H54 (cell line): Measurements from ENCODE around the gene ACSM6.
A peak's percentile ranks its signal among the peaks of the same experiment; 100 is the strongest.
"Not testable (repeated sequence)": the region's sequence is repeated elsewhere in the genome, so short reads cannot be mapped to it uniquely, and the experiment has no call there.

Experiments used
- DNase-seq: peaks from one replicate; pipeline ENCODE4 v3.0.0; 2011; ENCODE audit warnings: low spot score, mixed read lengths; ENCODE audit not compliant: insufficient read length
- FAIRE-seq: peaks from 3 replicates; lab custom pipeline; 2011; peaks lifted over from hg19 to GRCh38; lab: Jason Lieb, UNC
- POLR2A ChIP-seq: IDR thresholded peaks from 2 replicates; pipeline ENCODE4 v1.6.1; 2011; ENCODE audit warnings: low read depth, mild to moderate bottlenecking, low read length

ACSM6 gene

DNA sequence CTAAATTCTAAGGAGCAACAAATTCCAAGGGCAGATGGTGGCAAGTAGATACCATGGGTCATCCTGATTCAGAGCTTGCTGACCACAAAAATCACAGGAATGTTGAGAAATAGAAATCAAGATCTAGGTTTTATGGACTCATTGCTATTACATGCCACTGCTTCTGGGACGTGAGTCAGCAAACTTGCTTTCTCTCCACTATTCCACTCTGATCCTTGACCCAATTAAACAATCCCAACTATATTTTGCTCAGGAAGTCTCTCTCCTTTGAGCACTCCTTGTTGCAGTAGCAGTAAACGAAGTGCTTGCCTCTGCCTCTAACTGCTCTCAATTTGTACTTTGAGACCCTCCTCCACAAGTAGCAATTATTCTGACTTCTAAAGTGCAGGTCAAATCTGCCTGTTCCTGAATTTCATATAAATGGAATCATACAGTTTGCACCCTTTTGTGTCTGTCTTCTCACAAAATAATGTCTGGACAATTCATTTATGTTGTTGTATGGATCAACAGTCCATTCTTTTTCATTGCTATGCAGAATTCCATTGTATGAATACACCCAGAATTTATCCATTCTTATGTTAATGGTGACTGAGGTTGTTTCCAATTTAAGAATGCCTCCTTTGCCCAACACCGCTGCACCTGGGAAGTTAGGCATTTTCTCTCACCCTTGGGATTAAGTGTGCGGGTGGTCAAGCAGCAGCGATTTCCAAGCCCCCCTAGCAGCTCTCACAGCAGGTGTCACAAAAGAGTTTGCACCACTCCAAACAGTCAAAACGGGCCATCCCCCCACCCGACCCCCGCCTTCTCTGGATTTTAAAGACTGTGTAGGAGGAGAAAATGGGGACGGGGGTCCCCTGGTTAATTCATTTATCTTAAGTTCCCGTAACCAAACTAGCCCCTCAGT is 35.9 kb downstream of the ACSM6 start:
- TF ChIP-seq POLR2A: no peak
- DNase-seq: peak; percentile 52
- peak; percentile 95 for FAIRE-seq

DNA sequence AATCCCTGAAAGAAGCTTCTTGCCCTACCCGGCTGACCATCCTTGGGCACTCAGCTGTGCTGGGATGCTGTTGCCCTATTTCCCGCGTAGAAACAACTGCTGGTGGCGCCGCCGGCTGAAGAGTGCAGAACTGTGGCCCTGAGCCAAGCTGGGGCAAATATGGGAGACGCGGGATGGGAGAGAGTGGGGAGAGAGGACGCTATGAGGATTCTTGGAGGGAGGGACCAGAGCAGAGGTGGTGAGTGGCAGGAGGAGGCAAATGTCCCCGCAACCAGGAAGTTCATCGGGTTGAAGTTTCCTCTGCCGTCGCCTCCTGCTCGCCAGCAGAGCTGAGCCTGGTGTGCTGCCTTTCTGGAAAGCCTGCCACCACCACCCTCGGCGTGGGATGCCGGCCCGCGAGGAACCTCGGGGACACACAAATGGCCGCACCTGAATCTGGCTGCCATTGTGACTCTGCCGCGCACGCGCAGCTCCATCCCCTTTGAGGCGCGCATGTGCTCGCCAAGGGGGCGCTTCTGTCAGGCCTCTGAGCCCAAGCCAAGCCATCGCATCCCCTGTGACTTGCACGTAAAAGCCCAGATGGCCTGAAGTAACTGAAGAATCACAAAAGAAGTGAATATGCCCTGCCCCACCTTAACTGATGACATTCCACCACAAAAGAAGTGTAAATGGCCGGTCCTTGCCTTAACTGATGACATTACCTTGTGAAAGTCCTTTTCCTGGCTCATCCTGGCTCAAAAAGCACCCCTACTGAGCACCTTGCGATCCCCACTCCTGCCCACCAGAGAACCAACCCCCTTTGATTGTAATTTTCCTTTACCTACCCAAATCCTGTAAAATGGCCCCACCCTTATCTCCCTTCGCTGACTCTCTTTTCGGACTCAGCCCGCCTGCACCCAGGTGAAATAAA is 36.9 kb downstream of the ACSM6 start:
- FAIRE-seq, DNase-seq: not testable (repeated sequence)

DNA sequence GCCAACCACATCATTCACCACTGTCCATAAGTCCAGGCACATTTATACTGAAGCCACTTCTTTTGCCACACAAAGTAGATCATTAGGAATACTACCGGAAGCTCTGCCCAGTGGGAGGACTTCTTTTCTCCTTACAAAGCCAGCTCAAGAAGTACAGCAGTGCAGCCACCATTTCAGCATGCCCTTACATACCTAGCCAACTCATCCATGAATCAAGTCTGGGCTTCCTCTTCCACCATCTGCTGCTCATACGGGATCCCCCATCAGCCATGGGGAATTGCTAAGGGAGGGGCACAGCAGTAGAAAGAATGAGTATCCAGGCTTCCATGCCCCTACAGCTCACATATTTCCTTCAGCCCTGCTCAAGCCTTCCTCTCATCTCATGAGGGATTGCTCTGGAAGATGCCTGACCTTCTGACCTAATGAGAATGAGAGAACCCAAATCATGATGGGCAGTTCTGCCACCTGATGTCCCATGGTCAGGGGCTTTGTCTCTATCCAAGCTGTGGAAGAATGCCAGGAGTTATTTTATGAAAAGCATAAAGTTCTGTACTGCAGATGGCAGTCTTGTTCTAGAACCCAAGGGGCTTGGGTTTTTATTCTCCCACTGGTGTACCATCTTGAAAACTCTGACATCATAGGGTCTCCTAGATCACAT is 39.5 kb downstream of the ACSM6 start:
- FAIRE-seq (no peak), DNase-seq (no peak)
- no peak for TF ChIP-seq POLR2A

DNA sequence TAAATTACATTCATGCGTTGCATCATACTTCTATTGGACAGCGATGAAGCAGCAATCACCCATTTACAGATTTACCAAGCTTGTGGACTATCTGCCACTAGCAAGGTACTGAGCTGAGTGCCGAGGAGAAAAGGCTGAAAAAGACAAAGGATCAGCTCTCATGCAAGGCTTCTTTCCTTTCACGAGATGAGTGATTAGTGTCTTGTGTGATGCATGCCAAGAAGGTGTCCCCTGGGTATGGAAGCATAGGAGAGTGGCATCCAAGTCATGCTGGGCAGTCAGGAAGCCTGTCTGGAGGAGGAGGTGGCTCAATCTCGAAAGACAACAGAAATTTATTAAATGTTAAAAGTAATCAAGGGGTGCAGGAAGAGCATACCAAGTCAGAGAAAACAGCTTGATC is 40.9 kb downstream of the ACSM6 start:
- no peak for FAIRE-seq
- TF ChIP-seq POLR2A: no peak
- no peak for DNase-seq

DNA sequence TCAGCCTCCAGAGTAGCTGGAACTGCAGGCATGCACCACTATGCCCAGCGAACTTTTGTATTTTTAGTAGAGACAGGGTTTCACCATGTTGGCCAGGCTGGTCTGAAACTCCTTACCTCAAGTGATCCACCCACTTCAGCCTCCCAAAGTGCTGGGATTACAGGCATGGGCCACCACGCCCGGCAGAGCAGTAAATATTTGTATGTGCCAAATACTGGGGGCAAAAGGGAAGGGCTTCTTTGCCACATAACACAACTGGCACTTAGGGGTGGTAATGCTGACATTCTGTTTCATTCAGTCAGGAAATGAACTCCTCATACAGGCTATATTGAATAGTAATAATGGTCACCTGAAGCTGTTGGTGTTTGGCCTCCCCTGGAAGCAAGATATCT is 41.6 kb downstream of the ACSM6 start:
- FAIRE-seq: no peak
- DNase-seq: no peak

DNA sequence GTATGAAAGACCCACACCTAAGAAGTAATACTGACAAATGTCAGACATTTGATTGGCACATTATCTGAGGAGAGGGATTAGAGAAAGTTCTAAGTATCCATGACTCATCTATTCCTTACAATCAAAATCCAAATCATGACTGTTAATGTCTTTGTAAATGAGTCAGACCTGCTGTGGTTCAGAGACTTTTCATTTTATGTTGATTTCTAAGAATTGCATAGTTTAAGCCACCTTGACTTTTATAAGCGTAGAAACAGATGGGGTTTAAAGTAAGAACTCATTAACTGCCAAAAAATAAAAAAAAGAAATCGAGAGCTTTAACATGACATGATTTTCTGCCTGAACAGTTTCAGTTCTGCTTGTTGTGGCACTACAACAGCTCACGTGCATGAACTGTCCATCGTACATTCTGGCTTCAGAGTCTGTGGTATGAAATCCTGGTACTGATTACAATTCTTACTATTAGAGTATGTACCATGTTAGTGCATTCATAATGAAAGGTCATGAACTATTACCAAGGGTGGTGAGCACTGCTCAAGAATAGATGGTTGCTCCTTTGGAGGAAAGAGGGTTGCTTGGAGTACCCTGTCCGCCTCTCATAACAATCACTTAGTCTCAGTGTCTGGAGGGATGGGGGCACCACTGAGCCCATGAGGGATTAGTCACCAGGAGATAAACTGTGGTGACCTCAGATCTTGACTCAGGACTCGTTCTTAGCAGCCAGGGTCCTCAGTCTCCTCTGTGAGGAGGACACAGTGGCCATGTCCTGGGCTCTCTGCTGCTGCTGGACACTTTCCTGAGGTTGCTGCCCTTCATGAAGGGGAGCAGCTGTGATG is 42.2 kb downstream of the ACSM6 start:
- TF ChIP-seq POLR2A: no peak
- FAIRE-seq (peak; percentile 41), DNase-seq (no peak)

More for the DNA sequence above, 41.6 kb downstream of the ACSM6 start:
- TF ChIP-seq POLR2A: no peak

DNA sequence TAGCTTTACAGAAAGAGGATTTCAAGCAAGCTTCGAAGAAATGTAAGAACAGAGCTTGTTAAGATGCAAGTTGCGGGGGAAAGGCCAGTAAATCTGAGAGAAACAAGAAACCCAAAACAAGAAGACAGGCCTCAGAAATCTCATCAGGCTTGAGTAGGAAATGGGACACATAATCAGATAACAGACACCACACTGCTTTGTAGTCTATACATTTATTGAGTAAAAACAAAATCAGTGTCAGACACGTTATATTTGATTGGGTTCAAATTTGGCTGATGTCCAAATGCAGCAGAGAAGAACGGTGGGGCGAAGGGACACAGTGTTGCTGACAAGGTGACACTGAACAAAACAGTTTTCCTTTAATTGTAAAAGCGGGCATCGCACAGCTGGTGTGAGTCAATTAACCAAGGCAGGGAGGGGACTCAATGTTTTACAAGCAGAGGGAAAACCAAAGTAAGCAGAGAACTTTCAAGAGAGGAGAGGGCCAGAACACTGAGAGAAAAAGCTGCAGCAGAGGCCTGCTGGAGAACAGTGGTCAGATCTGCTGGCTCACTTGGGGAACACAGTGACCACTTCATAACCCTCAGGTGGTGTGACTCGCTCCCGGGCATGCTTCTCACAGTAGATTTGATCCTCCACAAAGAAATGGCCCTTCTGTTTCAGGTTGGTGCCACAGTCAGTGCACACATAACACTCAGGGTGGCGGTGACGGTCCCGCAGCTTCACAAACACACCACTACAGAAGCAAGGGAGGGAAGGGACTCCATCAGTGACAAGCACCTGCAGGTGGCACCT is 43.5 kb downstream of the ACSM6 start:
- FAIRE-seq: peak; percentile 83
- peak; percentile 41 for DNase-seq

DNA sequence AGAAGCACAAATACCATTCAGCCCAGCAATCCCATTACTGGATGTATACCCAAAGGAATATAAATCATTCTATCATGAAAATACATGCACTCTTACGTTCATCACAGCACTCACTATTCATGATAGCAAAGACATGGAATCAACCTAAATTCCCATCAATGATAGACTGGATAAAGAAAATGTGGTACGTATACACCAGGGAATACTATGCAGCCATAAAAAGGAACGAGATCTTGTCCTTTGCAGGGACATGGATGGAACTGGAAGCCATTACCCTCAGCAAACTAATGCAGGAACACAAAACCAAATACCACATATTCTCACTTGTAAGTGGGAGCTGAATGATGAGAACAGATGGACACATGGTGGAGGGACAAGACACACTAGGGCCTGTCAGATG is 46.1 kb downstream of the ACSM6 start:
- not testable (repeated sequence) for DNase-seq, FAIRE-seq

More for the DNA sequence above, 43.5 kb downstream of the ACSM6 start:
- TF ChIP-seq POLR2A: no peak

DNA sequence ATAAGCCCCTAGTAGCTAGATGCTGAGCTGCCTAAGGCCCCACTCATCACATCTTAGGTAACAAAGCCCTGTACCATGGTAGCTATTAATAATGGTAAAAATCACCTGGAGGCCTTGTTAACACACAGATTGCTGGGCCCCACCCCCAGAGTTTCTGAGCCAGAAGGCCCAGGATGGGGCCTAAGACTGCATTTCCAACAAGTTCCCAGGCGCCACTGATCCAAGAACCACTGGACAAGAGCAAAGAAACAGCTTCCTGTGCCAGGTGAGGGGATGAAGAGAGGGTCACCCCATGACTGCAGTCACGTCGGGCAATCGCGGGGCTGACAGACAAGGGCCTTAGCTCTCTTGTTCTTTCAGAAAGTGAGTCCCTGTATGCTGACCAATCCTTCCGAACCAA is 46.8 kb downstream of the ACSM6 start:
- FAIRE-seq: no peak
- TF ChIP-seq POLR2A: no peak
- no peak for DNase-seq

DNA sequence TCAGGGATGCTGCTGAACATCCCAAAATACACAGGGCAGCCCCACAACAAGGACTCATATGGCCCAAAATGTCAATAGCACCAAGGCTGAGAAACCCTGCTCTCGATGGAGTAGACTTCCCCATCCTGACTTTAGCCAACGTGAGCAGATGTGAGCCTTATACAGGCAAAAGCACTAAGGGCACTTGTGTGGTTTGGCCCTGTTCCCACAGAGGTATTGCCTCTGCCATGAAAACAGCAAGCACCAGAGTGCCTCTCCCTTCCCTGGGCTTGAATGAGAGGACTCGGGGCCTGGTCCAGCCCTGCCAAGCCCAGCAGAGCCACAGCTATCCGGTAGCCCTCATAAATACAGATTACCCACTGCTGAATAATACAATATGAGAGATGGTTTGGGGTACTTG is 47.5 kb downstream of the ACSM6 start:
- DNase-seq (no peak), FAIRE-seq (no peak)
- TF ChIP-seq POLR2A: no peak

DNA sequence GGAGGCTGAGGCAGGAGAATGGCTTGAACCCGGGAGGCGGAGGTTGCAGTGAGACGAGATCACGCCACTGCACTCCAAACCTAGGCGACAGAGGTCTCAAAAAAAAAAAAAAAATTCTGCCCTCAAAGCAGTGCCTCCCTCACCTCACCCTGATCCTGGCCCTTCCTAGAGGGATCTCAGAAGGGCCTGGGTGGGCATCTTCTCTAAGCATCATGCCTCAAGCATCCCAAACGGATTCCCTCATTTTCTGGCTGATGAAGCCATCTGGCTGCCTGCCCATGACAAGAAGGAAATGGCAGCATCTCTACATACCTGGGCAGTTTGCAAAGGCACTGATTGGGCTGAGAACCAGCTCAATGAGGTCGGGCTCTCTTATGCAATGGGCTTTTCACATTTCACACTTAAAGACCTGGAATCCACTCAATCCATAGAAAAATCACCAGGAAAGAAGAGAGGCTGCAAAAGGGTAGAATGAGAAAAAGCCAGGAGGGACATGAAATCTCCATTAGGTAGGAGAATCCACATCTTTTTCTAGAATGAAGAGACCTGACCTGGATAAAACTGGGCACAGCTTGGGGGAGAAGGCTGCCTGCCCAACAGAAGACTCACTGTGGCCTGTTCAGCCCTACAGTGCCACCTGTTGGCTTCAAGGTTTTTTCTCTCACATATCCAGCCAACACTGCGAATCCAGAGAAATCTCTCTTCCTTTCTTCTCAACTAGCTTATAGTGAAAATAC is 48.7 kb downstream of the ACSM6 start:
- TF ChIP-seq POLR2A: no peak
- peak; percentile 6 for FAIRE-seq
- DNase-seq: peak; percentile 62

DNA sequence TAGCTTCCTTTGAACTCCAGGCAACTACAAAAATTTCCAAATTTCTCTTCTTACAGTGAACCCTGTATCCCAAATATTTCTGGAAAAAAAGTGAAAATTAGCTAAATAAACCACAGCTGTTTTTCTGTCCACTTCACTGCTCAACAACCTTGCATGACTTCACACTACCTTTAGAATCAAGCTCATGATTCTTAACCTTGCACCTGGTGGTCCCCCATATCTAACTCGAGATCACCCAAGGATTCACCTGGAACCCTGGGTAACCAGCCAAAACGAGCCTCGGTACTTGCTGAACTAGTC is 49.2 kb downstream of the ACSM6 start:
- no peak for TF ChIP-seq POLR2A
- no peak for DNase-seq
- FAIRE-seq: no peak
